ENCODE data around the gene PLCB4. TPM values are rescaled to one million over a fixed set of nuclear protein-coding genes. Genes with fewer than 3 reads are reported as not detected.

The PLCB4 gene
- total and polyA plus RNA-seq, 2 experiments from 2014 or later = 6.5 to 16.1 TPM

DNA sequence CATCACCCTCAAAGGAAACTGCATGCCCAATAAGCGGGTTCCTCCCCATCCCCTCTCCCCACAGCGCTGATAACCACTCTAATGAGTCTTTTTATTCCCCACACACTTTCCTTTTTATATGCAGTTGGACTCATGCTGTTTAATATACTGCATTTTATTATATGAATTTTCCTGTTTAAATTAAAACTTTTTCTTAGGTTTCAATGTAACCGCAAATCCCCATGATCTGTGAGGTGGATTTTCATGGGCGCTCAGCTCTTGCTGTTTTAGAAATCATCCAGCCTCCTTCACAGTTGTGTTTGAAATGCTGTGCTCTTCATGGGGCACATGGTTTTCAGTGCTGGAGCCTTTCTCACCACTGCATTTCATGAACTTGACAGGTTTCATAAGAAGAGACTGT, 280.4 kb downstream of the PLCB4 start:
- Mint-ChIP-seq H3K27ac (peak overlapping the region; percentile 84; the same call in 1 of the 2 replicates), H3K27me3 (ENCODE audit: insufficient read depth, low read depth, poor library complexity) (peaks cover under 1% of the 10 kb centered on the region), H3K4me1 (peaks cover 17% of the 10 kb centered on the region; the same call in 2 of the 3 replicates), H3K4me3 (no peak overlapping the region), H3K36me3 (ENCODE audit: low read depth) (no peaks in the 10 kb centered on the region), H3K9me3 (no peaks in the 10 kb centered on the region)
- Histone ChIP-seq H3F3A (replicated peaks; ENCODE audit: low read depth) (no peaks in the 10 kb centered on the region), H2AFZ (no peak overlapping the region), H3K4me3 (no peak overlapping the region), H3K36me3 (ENCODE audit: insufficient read depth) (no peaks in the 10 kb centered on the region), H4K20me1 (replicated peaks; ENCODE audit: insufficient read depth) (no peaks in the 10 kb centered on the region), H3K79me2 (replicated peaks; ENCODE audit: insufficient read depth) (no peaks in the 10 kb centered on the region), H3K4me1 (ENCODE audit: insufficient read depth) (0 out of 2 replicates have a peak, but pooled peaks cover 4% of the 10 kb centered on the region), H3K4me2 (no peak overlapping the region), H3K27me3 (ENCODE audit: insufficient read depth) (no peaks in the 10 kb centered on the region), H3K27ac (ENCODE audit: low read depth) (no peak overlapping the region), H3K9me2 (ENCODE audit: insufficient read depth) (no peaks in the 10 kb centered on the region)
- ATAC-seq (no peak), DNase-seq (ENCODE audit: low spot score) (no peak)
- TF ChIP-seq, protein P1, sequence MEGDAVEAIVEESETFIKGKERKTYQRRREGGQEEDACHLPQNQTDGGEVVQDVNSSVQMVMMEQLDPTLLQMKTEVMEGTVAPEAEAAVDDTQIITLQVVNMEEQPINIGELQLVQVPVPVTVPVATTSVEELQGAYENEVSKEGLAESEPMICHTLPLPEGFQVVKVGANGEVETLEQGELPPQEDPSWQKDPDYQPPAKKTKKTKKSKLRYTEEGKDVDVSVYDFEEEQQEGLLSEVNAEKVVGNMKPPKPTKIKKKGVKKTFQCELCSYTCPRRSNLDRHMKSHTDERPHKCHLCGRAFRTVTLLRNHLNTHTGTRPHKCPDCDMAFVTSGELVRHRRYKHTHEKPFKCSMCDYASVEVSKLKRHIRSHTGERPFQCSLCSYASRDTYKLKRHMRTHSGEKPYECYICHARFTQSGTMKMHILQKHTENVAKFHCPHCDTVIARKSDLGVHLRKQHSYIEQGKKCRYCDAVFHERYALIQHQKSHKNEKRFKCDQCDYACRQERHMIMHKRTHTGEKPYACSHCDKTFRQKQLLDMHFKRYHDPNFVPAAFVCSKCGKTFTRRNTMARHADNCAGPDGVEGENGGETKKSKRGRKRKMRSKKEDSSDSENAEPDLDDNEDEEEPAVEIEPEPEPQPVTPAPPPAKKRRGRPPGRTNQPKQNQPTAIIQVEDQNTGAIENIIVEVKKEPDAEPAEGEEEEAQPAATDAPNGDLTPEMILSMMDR (conservative IDR thresholded peaks at IDR 0.05; ENCODE audit: low read depth in 2 of 2) = no peak
- TF ChIP-seq STAT1 (IDR thresholded peaks at IDR 0.05; ENCODE audit: unreplicated experiment) = no peak
- no peak for TF ChIP-seq POLR2AphosphoS5 (IDR thresholded peaks at IDR 0.05; ENCODE audit: low read depth)
- TF ChIP-seq, protein P2, sequence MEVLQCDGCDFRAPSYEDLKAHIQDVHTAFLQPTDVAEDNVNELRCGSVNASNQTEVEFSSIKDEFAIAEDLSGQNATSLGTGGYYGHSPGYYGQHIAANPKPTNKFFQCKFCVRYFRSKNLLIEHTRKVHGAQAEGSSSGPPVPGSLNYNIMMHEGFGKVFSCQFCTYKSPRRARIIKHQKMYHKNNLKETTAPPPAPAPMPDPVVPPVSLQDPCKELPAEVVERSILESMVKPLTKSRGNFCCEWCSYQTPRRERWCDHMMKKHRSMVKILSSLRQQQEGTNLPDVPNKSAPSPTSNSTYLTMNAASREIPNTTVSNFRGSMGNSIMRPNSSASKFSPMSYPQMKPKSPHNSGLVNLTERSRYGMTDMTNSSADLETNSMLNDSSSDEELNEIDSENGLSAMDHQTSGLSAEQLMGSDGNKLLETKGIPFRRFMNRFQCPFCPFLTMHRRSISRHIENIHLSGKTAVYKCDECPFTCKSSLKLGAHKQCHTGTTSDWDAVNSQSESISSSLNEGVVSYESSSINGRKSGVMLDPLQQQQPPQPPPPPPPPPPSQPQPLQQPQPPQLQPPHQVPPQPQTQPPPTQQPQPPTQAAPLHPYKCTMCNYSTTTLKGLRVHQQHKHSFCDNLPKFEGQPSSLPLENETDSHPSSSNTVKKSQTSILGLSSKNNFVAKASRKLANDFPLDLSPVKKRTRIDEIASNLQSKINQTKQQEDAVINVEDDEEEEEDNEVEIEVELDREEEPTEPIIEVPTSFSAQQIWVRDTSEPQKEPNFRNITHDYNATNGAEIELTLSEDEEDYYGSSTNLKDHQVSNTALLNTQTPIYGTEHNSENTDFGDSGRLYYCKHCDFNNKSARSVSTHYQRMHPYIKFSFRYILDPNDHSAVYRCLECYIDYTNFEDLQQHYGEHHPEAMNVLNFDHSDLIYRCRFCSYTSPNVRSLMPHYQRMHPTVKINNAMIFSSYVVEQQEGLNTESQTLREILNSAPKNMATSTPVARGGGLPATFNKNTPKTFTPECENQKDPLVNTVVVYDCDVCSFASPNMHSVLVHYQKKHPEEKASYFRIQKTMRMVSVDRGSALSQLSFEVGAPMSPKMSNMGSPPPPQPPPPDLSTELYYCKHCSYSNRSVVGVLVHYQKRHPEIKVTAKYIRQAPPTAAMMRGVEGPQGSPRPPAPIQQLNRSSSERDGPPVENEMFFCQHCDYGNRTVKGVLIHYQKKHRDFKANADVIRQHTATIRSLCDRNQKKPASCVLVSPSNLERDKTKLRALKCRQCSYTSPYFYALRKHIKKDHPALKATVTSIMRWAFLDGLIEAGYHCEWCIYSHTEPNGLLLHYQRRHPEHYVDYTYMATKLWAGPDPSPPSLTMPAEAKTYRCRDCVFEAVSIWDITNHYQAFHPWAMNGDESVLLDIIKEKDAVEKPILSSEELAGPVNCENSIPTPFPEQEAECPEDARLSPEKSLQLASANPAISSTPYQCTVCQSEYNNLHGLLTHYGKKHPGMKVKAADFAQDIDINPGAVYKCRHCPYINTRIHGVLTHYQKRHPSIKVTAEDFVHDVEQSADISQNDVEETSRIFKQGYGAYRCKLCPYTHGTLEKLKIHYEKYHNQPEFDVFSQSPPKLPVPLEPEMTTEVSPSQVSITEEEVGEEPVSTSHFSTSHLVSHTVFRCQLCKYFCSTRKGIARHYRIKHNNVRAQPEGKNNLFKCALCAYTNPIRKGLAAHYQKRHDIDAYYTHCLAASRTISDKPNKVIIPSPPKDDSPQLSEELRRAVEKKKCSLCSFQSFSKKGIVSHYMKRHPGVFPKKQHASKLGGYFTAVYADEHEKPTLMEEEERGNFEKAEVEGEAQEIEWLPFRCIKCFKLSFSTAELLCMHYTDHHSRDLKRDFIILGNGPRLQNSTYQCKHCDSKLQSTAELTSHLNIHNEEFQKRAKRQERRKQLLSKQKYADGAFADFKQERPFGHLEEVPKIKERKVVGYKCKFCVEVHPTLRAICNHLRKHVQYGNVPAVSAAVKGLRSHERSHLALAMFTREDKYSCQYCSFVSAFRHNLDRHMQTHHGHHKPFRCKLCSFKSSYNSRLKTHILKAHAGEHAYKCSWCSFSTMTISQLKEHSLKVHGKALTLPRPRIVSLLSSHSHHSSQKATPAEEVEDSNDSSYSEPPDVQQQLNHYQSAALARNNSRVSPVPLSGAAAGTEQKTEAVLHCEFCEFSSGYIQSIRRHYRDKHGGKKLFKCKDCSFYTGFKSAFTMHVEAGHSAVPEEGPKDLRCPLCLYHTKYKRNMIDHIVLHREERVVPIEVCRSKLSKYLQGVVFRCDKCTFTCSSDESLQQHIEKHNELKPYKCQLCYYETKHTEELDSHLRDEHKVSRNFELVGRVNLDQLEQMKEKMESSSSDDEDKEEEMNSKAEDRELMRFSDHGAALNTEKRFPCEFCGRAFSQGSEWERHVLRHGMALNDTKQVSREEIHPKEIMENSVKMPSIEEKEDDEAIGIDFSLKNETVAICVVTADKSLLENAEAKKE (CRISPR knock-in tag; IDR thresholded peaks at IDR 0.05) = no peak
- TF ChIP-seq JUNB (IDR thresholded peaks at IDR 0.05; ENCODE audit: unreplicated experiment) = no peak
- no peak for TF ChIP-seq EZH2phosphoT487 (IDR thresholded peaks at IDR 0.05; ENCODE audit: unreplicated experiment)
- no peak for TF ChIP-seq NANOG (IDR thresholded peaks at IDR 0.05; ENCODE audit: borderline replicate concordance)
- TF ChIP-seq EZH2 (IDR thresholded peaks at IDR 0.05; ENCODE audit: low read depth, unreplicated experiment) = no peak
- TF ChIP-seq, protein P3, sequence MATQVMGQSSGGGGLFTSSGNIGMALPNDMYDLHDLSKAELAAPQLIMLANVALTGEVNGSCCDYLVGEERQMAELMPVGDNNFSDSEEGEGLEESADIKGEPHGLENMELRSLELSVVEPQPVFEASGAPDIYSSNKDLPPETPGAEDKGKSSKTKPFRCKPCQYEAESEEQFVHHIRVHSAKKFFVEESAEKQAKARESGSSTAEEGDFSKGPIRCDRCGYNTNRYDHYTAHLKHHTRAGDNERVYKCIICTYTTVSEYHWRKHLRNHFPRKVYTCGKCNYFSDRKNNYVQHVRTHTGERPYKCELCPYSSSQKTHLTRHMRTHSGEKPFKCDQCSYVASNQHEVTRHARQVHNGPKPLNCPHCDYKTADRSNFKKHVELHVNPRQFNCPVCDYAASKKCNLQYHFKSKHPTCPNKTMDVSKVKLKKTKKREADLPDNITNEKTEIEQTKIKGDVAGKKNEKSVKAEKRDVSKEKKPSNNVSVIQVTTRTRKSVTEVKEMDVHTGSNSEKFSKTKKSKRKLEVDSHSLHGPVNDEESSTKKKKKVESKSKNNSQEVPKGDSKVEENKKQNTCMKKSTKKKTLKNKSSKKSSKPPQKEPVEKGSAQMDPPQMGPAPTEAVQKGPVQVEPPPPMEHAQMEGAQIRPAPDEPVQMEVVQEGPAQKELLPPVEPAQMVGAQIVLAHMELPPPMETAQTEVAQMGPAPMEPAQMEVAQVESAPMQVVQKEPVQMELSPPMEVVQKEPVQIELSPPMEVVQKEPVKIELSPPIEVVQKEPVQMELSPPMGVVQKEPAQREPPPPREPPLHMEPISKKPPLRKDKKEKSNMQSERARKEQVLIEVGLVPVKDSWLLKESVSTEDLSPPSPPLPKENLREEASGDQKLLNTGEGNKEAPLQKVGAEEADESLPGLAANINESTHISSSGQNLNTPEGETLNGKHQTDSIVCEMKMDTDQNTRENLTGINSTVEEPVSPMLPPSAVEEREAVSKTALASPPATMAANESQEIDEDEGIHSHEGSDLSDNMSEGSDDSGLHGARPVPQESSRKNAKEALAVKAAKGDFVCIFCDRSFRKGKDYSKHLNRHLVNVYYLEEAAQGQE (IDR thresholded peaks at IDR 0.05; ENCODE audit: unreplicated experiment) = no peak
- no peak for TF ChIP-seq CREB1 (CRISPR knock-in tag; IDR thresholded peaks at IDR 0.05; ENCODE audit: low read depth)
- TF ChIP-seq ZNF331 (CRISPR knock-in tag; IDR thresholded peaks at IDR 0.05; ENCODE audit: low read depth) = no peak
- no peak for TF ChIP-seq ZNF114 (CRISPR knock-in tag; IDR thresholded peaks at IDR 0.05)
- TF ChIP-seq, protein P4, sequence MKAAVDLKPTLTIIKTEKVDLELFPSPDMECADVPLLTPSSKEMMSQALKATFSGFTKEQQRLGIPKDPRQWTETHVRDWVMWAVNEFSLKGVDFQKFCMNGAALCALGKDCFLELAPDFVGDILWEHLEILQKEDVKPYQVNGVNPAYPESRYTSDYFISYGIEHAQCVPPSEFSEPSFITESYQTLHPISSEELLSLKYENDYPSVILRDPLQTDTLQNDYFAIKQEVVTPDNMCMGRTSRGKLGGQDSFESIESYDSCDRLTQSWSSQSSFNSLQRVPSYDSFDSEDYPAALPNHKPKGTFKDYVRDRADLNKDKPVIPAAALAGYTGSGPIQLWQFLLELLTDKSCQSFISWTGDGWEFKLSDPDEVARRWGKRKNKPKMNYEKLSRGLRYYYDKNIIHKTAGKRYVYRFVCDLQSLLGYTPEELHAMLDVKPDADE (IDR thresholded peaks at IDR 0.05) = no peak

Data from GM23338 (cell line).